NCI-H446 (cell line): ENCODE measurements around the gene HOXD11.
A peak's percentile ranks its signal among the peaks of the same experiment; 100 is the strongest.

Experiments used
- DNase-seq, 2 experiments: peaks; one replicate each; lab custom pipeline; 2025; lab: John Stamatoyannopoulos, UW

HOXD11 gene

GRCh38 chr2:176106581-176107539 is at the start of gene HOXD11:
TSS of gene HOXD11 (plus strand) at chr2:176107280. CDS start at chr2:176107356, 76 bp downstream.
- no peak for DNase-seq

GRCh38 chr2:176063958-176064357 is 43.1 kb upstream of the HOXD11 start:
- no peak for DNase-seq

DNA sequence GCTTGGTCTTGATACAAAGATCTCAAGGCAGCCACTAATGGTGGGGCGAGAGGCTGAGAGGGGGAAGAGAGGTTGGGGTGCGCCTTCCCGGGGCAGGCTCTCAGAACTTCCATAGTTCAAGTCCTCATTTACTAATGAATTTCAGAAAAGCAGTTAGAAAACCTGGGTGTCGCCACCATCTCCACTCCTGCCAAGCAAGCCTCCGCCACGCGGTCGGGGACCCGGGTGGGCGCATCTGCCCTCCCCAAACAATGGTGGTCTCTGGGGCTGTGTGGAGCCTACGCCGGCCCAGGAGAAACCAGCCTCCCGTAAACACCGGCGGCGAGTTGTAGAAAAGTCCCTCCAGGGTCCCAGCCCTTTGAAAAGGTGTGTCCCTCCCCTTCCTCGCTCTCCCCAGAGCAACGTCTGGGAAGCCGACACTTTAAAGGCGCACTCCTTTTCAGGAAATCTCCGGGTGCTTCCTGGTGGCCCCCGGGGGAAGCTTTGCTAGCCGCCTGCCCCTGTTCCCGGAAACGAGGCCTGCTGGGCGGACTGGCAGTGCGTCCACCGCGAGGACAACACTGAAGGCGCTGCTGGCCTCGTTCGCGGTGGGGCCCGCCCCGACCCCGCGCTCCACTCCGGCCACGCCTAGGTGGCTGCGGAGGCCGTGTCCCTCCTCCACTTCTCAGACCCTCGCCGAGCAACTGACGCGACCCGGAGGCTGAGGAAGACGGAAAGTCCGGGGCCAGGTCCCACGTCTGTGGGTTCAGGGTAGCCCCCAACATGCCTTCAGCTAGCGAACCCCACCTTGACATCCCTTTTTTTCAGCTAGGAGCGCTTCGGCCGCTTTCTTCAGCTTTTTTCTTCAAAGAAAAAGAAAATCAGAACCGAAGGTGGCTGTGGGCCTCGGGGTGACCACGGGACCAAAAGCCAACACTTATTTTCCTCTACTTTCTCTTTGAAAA is 40.2 kb upstream of the HOXD11 start:
- no peak for DNase-seq

DNA sequence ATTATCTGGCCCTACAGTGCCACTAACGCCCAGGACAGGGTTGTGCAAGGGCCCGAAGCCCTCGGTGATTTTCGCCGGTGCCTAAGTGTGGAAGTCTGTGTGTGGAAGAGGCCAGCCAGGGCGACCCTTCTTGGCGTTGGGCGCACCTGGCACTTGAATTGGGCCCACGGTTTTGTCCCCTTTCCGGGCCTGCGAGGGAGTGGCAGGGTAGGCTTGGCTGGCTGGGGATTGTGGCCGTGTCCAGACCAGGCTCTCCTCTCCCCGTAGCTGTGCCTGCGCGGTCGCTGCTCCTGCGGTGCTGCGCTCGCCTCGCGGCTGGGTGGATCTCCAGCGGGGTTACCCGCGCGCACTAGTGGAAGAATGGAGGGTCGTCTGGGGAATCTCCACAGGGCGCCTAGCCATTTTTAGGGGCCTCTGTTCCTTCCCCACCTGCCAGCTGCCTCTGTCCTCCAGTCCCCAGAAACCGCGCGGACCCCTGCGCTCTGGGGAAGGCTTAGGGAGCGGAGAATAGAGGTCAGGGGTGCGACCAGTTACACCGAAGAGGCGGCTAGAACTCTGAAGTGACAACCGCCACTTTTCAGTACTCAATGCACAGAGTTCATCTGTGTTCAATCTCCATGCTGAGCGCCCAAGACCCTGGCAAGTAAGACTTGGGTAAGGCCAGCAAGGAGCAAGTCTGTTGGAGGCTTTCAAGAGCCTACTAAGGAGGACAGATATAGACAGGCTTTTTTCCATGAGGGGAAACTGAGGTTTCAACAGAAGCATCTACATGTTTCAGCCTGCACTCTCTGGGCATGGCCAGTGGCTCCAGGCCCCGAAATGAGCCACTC is 39.3 kb upstream of the HOXD11 start:
- DNase-seq = no peak

- DNase-seq = no peak
These were observed 38.7 kb upstream of the HOXD11 start for GRCh38 chr2:176068419-176068832.

DNA sequence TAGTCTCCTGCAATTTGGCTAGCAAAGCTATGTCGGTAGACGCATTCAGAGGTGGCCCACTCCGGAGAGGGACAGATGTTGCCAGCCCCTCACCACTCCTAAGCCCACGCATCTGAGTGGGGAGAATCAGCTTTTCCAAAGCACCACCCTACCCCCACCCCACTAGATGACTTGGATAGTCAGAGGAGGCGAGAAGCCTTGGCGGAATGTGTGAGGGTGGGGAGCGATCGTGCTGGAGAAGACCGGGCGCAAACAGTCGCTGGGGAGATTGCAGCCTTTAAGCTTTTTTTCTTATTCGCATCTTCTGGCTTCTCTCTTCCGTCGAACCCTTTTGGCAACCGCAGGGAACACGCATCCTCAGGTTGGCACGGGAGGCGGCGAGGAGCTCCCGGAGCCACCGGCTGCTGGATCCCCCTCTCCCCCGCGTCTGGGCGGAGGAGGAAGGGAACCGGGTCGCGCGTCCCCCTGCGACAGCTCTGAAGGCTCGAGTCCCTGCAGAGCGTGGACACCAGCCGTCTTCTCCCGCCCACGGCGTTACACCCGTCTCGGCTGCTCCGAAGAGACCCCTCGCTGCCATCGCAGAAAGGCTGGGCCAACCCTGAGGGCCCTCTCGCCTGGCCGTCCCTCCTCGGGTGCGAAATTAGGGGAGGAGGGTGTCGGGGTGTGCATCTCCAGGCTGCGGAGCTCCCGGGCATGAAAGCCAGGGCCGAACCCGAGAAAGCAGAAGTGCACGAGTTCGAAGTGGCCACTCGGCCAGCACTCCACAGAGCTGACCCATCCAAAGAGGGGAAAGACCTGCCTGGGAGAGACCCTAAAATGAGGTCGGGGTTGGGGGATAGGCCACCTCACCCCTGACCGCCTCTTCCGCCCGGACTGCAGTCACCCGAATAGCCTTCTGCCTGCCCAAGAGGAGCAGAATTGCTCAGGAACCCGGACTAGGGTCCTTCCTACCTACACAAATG is 35.5 kb upstream of the HOXD11 start:
- no peak for DNase-seq

- DNase-seq = no peak
These were observed 34.8 kb upstream of the HOXD11 start for GRCh38 chr2:176072292-176072669.

DNA sequence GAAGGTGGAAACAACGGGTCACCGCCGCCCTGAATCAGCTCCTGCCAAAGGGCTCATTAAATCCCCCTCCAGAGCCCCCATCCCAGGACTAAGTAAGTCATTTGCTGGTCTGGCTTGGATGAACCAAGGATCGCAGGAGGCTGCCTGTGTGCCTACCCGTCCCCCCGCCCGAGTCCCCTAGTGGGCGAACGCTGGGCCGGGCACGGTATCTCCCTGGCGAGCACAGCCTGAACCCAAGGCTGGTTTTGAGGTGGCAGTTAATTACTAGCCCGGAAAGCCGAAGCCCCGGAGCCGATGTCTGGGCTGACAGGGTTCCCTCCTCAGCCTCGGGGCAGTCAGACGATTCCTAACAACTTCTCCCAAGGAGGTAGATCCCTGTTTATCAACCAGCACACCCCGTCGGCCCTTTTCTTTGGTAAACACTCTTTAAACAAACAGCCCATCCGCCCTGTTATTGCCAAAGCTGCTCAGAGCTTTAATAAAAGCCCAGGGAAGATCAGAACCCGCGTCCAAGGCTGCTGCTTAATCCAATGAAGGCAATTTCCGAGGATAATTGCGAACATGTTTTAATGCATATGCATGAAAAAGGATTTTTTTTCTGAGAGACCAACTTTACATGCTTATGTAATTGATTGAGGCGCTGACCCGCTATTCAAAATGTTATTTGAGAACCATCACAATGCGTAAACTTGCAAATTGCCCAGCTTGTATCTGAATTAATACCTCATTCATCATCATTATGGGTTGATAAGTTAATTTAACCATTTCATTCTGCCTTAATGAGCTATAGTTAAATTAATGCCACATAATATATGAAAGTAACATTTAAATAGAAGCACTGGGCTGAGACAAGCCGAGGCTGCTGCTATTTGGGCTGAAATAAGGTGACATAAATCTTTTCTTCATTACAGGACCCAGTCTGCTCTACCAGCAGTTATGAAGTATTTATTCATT is 33.9 kb upstream of the HOXD11 start:
- no peak for DNase-seq

DNA sequence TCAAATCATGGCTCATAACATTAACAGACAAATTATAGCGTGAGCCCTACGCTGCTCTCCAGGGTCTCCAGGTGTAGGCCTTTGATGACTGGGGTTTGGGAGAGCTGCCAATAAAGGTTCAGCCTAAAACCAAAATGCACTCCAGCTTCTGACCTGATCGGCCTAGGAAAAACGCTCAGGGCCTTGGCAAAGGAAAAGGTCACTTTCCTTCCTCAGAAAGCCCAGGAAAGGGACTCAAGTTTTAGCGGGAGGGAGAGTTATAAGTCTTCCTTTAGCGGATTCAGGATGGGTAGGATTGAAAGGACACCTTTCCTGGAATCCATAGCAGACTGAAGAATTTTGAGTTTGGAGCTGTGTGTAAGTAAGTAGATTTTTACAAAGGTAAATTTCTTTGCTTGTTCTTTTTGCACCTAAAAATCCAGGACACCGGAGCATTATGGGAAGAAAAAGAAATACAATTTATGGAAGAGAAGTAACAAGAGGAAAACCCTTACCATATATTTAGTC is 32.1 kb upstream of the HOXD11 start:
- DNase-seq = no peak

DNA sequence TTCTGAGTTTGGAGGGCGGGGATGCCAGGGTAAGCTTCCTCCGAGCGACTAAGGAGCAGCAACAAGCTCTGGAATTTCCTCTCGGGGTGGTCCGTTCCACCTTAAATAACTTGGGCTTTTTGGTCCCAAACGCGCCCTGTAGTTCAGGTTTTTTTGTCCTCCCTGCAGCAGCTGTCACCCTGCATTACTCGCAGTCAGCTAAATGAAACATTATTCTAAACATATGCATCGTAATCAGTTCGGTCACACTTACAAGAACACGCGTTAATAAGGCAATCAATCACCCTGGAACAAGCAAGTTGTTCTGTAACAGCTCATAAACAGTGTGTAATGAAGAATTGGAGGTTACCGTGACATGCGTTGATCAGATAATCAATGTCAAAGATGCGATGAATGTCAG is 31.6 kb upstream of the HOXD11 start:
- no peak for DNase-seq

- no peak for DNase-seq
These were observed 31.0 kb upstream of the HOXD11 start for GRCh38 chr2:176076063-176076462.

DNA sequence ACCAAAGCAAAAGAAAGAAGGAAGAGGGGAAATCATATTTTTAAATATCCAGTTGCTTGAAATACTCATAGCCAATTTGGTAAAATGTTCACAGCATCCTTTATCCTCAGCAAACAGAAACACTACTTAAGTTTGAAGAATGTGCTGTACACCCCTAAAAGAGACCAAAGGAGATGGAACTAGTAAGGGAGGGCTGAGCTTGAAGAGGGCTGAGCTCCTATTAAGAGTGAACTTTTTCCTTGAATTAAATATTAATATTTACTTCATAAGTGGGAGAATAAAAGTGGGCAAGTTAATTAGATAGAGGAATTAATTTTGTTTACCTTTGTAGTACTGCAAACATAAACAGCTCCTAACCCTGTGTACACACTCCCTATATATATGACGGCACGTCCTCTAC is 30.3 kb upstream of the HOXD11 start:
- no peak for DNase-seq

DNA sequence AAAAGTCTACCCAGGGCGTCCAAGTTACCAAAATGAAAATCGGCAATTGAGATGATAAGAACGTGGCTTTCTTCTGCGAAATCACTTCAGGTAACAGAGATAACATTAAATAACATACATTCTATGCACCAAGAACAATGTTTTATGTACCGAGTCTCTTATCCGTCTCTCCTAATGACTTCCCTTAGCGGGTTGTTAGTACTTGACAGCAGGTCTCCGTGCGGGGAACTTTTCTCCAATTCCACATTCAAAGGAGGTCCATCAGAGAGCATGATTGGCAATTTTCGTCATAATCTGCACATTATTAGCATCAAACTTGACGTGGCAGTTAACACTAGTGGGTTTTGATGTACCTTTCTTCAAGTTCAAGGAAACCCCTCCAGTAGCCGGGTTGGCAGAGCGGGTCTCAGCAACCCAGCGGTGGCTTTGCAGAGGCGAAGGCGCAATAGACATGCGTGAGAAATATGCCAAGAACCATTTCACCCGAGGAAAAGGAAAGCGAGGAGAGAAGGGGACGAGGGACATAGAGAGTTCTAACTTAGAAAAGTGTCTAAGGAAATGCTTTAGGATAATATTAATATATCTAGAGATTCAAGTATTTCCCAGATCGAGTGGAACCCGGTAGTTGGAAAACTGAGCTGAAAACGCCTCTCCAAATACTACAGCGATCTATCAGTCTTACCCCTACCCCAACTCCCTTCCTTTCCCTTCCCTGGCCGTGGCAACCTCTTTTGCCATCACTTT is 28.4 kb upstream of the HOXD11 start:
- no peak for DNase-seq

GRCh38 chr2:176079285-176079830 is 27.7 kb upstream of the HOXD11 start:
- no peak for DNase-seq

DNA sequence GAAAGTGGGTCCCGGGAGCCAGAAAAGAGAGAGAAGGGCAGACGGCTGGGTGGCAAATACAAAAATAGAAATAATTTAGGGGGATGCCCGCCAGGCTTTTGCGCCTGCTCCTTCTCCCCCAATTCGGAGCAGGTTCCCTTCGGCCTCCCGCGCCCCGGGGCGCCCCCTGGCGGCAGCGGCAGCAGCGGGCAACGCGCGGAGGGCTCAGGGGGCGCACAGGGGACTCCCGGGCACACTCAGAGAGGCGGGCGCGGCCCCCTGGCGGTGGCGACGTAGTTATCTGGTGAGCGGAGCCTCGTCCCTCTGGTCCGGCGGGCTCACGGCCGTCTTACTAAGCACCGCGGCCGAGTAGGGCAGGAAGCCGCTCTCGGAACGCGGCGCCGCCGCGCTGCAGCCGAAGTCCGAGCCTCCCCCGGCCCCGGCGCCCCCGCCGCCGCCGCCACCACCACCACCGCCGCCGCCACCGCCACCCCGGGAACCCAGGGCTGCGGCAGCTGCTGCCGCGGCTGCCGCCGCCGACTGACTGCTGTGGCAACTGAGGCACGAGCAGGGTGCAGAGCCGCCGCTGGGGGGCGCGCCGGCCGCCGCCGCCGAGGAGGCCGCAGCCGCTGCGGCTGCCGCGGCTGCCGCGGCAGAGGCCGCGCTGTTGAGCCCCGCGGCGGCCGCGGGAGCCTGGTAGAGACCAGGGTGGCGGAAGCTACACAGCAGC is 27.1 kb upstream of the HOXD11 start:
- peak in 1 of 2 experiments; percentile 64 for DNase-seq

GRCh38 chr2:176080540-176081375 is 26.3 kb upstream of the HOXD11 start:
- DNase-seq = no peak
